HepG2 (cell line): ENCODE data around the gene STK11. TPM values are rescaled to one million over a fixed set of nuclear protein-coding genes. Genes with fewer than 3 reads are reported as not detected.
A peak's percentile ranks its signal among the peaks of the same experiment; 100 is the strongest.

Experiments
- AKAP8 ChIP-seq: sonication (generic); formaldehyde crosslinking; IDR thresholded peaks from 2 replicates; pipeline ENCODE4 v1.5.1; 2020; ENCODE audit warnings: mild to moderate bottlenecking, missing genetic modification reagents
- MEF2D ChIP-seq: sonication (generic); formaldehyde crosslinking; IDR thresholded peaks from 2 replicates; pipeline ENCODE4 v1.5.1; 2020; ENCODE audit warnings: mild to moderate bottlenecking, missing genetic modification reagents
- NCOA2 ChIP-seq: sonication (generic); formaldehyde crosslinking; IDR thresholded peaks from 2 replicates; pipeline ENCODE4 v1.8.0; 2022; ENCODE audit warnings: inconsistent platforms
- NRL ChIP-seq: sonication (generic); formaldehyde crosslinking; IDR thresholded peaks from 2 replicates; pipeline ENCODE4 v1.5.0; 2020; ENCODE audit warnings: missing genetic modification reagents, mild to moderate bottlenecking, moderate library complexity, borderline replicate concordance
- SOX6 ChIP-seq, 2 experiments: fragments of 450-650 bp in 1 of 2; sonication (generic) in 1 of 2; formaldehyde crosslinking in 1 of 2; IDR thresholded peaks; 2 replicates each; pipeline versions ENCODE4 v1.4.0 to v1.6.1; 2017 to 2020; ENCODE audit warnings: antibody characterized with exemption in 1 of 2, mild to moderate bottlenecking in 1 of 2, missing genetic modification reagents in 1 of 2
- SP5 ChIP-seq: IDR thresholded peaks from 2 replicates; pipeline ENCODE4 v1.6.1; 2016; ENCODE audit warnings: low read depth, borderline replicate concordance
- TAF1 ChIP-seq: sonication (generic); formaldehyde crosslinking; IDR thresholded peaks from 2 replicates; pipeline ENCODE4 v1.4.0; 2020; ENCODE audit warnings: missing genetic modification reagents
- TOE1 ChIP-seq: sonication (generic); formaldehyde crosslinking; IDR thresholded peaks from 2 replicates; pipeline ENCODE4 v1.4.0; 2020; ENCODE audit warnings: mild to moderate bottlenecking, missing genetic modification reagents
- ZMYM2 ChIP-seq: sonication (generic); formaldehyde crosslinking; IDR thresholded peaks from 2 replicates; pipeline ENCODE4 v1.8.0; 2022; ENCODE audit warnings: mild to moderate bottlenecking, missing genetic modification reagents
- ZNF160 ChIP-seq: sonication (generic); formaldehyde crosslinking; IDR thresholded peaks from 2 replicates; pipeline ENCODE4 v1.8.0; 2022; ENCODE audit warnings: mild to moderate bottlenecking, inconsistent platforms, missing genetic modification reagents
- ZNF333 ChIP-seq: sonication (generic); formaldehyde crosslinking; IDR thresholded peaks from 2 replicates; pipeline ENCODE4 v1.4.0; 2020; ENCODE audit warnings: mild to moderate bottlenecking, missing genetic modification reagents, borderline replicate concordance
- ZNF446 ChIP-seq: sonication (generic); formaldehyde crosslinking; IDR thresholded peaks from 2 replicates; pipeline ENCODE4 v1.5.0; 2020; ENCODE audit warnings: mild to moderate bottlenecking, missing genetic modification reagents
- ZNF501 ChIP-seq: sonication (generic); formaldehyde crosslinking; IDR thresholded peaks from 2 replicates; pipeline ENCODE4 v1.5.1; 2020; ENCODE audit warnings: mild to moderate bottlenecking, moderate library complexity, missing genetic modification reagents
- polyA plus RNA-seq, 8 experiments: library from polyadenylated mRNA; depleted of rRNA in 3 of 8; stranded (reverse) in 7 of 8; unstranded in 1 of 8; fragments of >200 nt; fragmentation: Illumina TruSeq in 4 of 8; extraction: Trizol in 4 of 8; gene quantifications; 2 replicates each; pipeline versions ENCODE4 v1.2.1 to v1.2.3, GENCODE V29; 2011 to 2016; ENCODE audit warnings: low read depth in 4 of 8, missing spikeins in 1 of 8, mixed read lengths in 1 of 8; ENCODE audit not compliant: insufficient read depth in 1 of 8
- total RNA-seq, 5 experiments: library from RNA; depleted of rRNA; stranded (reverse); fragments of >200 nt; fragmentation: Illumina TruSeq; extraction: Trizol; gene quantifications; 2 replicates each; pipeline ENCODE4 v1.2.3, GENCODE V29; 2016; ENCODE audit warnings: low read depth in 1 of 5
- TF ChIP-seq, protein P1 (sequence below): sonication (generic); formaldehyde crosslinking; IDR thresholded peaks from 2 replicates; pipeline ENCODE4 v1.4.0; 2020; ENCODE audit warnings: missing genetic modification reagents
- TF ChIP-seq, protein P2 (sequence below): sonication (generic); formaldehyde crosslinking; IDR thresholded peaks from 2 replicates; pipeline ENCODE4 v1.8.1; 2023; ENCODE audit warnings: mild to moderate bottlenecking, missing genetic modification reagents, borderline replicate concordance
- TF ChIP-seq, protein P3 (sequence below), 2 experiments: sonication (generic) in 1 of 2; formaldehyde crosslinking in 1 of 2; IDR thresholded peaks; 2 replicates each; pipeline versions ENCODE4 v1.4.0 to v1.6.1; 2018 to 2020; ENCODE audit warnings: missing genetic modification reagents in 2 of 2, borderline replicate concordance in 1 of 2, low read depth in 1 of 2, mild to moderate bottlenecking in 1 of 2, missing biosample characterization in 1 of 2
- TF ChIP-seq, protein P4 (sequence below): sonication (generic); formaldehyde crosslinking; IDR thresholded peaks from 2 replicates; pipeline ENCODE4 v1.4.0; 2020; ENCODE audit warnings: missing genetic modification reagents
- TF ChIP-seq, protein P5 (sequence below): sonication (generic); formaldehyde crosslinking; IDR thresholded peaks from 2 replicates; pipeline ENCODE4 v1.4.0; 2020; ENCODE audit warnings: missing genetic modification reagents
- TF ChIP-seq, protein P6 (sequence below): sonication (generic); formaldehyde crosslinking; IDR thresholded peaks from 2 replicates; pipeline ENCODE4 v1.5.0; 2020; ENCODE audit warnings: mild to moderate bottlenecking, missing genetic modification reagents, moderate library complexity

Gene STK11
- total and polyA plus RNA-seq, 2 of the 13 experiments (the other 11 are each of a cell fraction or from before 2014, with no cell fraction given): 27.5 to 43.6 TPM

DNA sequence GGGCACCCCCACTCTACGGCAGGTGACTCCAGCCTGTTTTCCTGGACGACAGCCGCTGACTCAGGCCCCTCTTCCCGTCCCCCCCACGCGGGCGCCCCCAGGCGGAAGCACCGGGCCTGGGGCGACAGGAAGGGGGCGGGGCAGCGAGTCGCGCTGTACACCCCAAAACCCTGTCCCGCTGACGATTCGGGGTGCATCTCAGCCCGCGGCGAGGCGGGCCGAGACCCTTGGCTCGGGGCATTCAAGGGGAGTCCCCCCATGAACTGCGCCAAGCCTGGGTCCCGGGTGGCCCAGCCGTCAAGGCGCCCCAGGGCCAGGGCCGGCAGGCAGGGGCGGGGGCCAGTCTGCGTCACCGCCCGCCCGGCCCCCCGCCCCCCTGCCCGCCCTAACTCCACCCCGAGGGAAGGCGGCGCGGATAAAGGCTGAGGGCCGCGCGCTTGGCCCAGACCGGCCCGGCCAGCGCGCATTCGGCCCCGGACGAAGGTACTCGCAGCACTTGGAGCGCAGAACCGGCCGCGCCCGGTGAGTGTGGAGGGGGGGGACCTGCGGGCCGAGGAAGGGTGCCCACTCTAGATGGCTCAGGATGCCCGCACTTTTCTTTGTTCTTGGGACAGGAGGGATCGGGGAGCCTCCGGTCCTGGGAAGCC, 42.7 kb downstream of the STK11 start, which contains the start of gene MIDN (continued):
- TF ChIP-seq, protein P1, sequence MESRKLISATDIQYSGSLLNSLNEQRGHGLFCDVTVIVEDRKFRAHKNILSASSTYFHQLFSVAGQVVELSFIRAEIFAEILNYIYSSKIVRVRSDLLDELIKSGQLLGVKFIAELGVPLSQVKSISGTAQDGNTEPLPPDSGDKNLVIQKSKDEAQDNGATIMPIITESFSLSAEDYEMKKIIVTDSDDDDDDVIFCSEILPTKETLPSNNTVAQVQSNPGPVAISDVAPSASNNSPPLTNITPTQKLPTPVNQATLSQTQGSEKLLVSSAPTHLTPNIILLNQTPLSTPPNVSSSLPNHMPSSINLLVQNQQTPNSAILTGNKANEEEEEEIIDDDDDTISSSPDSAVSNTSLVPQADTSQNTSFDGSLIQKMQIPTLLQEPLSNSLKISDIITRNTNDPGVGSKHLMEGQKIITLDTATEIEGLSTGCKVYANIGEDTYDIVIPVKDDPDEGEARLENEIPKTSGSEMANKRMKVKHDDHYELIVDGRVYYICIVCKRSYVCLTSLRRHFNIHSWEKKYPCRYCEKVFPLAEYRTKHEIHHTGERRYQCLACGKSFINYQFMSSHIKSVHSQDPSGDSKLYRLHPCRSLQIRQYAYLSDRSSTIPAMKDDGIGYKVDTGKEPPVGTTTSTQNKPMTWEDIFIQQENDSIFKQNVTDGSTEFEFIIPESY: peak; percentile 23; the same call in 1 of the 2 replicates
- TF ChIP-seq ZNF446: 0 out of 2 replicates have a peak, but pooled peaks have one; percentile 41
- TF ChIP-seq, protein P2, sequence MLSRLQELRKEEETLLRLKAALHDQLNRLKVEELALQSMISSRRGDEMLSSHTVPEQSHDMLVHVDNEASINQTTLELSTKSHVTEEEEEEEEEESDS: peak; percentile 35; the same call in 1 of the 2 replicates
- peak; percentile 58; the same call in 1 of the 2 replicates for TF ChIP-seq ZNF333
- peak; percentile 14; the same call in 1 of the 2 replicates for TF ChIP-seq NRL
- TF ChIP-seq NCOA2 (CRISPR knock-in tag): peak; percentile 36; the same call in 1 of the 2 replicates
- TF ChIP-seq MEF2D (CRISPR knock-in tag): 0 out of 2 replicates have a peak, but pooled peaks have one; percentile 18
- peak; percentile 54; the same call in 1 of the 2 replicates for TF ChIP-seq TOE1 (CRISPR knock-in tag)
- TF ChIP-seq, protein P3, sequence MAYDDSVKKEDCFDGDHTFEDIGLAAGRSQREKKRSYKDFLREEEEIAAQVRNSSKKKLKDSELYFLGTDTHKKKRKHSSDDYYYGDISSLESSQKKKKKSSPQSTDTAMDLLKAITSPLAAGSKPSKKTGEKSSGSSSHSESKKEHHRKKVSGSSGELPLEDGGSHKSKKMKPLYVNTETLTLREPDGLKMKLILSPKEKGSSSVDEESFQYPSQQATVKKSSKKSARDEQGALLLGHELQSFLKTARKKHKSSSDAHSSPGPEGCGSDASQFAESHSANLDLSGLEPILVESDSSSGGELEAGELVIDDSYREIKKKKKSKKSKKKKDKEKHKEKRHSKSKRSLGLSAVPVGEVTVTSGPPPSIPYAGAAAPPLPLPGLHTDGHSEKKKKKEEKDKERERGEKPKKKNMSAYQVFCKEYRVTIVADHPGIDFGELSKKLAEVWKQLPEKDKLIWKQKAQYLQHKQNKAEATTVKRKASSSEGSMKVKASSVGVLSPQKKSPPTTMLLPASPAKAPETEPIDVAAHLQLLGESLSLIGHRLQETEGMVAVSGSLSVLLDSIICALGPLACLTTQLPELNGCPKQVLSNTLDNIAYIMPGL (CRISPR knock-in tag; IDR thresholded peaks at IDR 0.05; ENCODE audit: borderline replicate concordance in 1 of 2, low read depth in 1 of 2): peak in 1 of 2 experiments; percentile 78; a peak in 3 of 4 replicates
- TF ChIP-seq SOX6 (IDR thresholded peaks at IDR 0.05): no peak
- TF ChIP-seq SOX6 (CRISPR knock-in tag; IDR thresholded peaks at IDR 0.05): peak; percentile 61
- peak; percentile 84; the same call in 1 of the 2 replicates for TF ChIP-seq AKAP8 (CRISPR knock-in tag)
- peak; percentile 53; the same call in 1 of the 2 replicates for TF ChIP-seq ZMYM2
- peak; percentile 81 for TF ChIP-seq SP5
- TF ChIP-seq, protein P4, sequence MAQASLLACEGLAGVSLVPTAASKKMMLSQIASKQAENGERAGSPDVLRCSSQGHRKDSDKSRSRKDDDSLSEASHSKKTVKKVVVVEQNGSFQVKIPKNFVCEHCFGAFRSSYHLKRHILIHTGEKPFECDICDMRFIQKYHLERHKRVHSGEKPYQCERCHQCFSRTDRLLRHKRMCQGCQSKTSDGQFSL: peak; percentile 97
- TF ChIP-seq, protein P5, sequence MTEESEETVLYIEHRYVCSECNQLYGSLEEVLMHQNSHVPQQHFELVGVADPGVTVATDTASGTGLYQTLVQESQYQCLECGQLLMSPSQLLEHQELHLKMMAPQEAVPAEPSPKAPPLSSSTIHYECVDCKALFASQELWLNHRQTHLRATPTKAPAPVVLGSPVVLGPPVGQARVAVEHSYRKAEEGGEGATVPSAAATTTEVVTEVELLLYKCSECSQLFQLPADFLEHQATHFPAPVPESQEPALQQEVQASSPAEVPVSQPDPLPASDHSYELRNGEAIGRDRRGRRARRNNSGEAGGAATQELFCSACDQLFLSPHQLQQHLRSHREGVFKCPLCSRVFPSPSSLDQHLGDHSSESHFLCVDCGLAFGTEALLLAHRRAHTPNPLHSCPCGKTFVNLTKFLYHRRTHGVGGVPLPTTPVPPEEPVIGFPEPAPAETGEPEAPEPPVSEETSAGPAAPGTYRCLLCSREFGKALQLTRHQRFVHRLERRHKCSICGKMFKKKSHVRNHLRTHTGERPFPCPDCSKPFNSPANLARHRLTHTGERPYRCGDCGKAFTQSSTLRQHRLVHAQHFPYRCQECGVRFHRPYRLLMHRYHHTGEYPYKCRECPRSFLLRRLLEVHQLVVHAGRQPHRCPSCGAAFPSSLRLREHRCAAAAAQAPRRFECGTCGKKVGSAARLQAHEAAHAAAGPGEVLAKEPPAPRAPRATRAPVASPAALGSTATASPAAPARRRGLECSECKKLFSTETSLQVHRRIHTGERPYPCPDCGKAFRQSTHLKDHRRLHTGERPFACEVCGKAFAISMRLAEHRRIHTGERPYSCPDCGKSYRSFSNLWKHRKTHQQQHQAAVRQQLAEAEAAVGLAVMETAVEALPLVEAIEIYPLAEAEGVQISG (CRISPR knock-in tag): peak; percentile 69
- peak; percentile 54; the same call in 1 of the 2 replicates for TF ChIP-seq ZNF501 (CRISPR knock-in tag)
- peak; percentile 83 for TF ChIP-seq ZNF160 (CRISPR knock-in tag)
- peak; percentile 76; the same call in 1 of the 2 replicates for TF ChIP-seq TAF1 (CRISPR knock-in tag)
- TF ChIP-seq, protein P6, sequence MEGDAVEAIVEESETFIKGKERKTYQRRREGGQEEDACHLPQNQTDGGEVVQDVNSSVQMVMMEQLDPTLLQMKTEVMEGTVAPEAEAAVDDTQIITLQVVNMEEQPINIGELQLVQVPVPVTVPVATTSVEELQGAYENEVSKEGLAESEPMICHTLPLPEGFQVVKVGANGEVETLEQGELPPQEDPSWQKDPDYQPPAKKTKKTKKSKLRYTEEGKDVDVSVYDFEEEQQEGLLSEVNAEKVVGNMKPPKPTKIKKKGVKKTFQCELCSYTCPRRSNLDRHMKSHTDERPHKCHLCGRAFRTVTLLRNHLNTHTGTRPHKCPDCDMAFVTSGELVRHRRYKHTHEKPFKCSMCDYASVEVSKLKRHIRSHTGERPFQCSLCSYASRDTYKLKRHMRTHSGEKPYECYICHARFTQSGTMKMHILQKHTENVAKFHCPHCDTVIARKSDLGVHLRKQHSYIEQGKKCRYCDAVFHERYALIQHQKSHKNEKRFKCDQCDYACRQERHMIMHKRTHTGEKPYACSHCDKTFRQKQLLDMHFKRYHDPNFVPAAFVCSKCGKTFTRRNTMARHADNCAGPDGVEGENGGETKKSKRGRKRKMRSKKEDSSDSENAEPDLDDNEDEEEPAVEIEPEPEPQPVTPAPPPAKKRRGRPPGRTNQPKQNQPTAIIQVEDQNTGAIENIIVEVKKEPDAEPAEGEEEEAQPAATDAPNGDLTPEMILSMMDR (CRISPR knock-in tag): peak; percentile 80
